HG03095 (cell line): ENCODE results near the gene N4BP2.

ENCODE experiments used
- ATAC-seq: cut with Tn5 transposase; IDR thresholded peaks from one replicate; pipeline ENCODE4 v1.9.1; 2021; ENCODE audit warnings: moderate library complexity; ENCODE audit not compliant: unreplicated experiment

N4BP2 gene

GRCh38 chr4:40149960-40150385 is 93.3 kb downstream of the N4BP2 start:
- no peak for ATAC-seq

- no peak for ATAC-seq
These were observed 94.3 kb downstream of the N4BP2 start for GRCh38 chr4:40150932-40151331.

- ATAC-seq, result no peak
These were observed 96.0 kb downstream of the N4BP2 start for GRCh38 chr4:40152637-40153036.

GRCh38 chr4:40157436-40157835 is 100.8 kb downstream of the N4BP2 start:
- ATAC-seq, result no peak

GRCh38 chr4:40160258-40160657 is 103.6 kb downstream of the N4BP2 start:
- ATAC-seq, result no peak

- ATAC-seq, result no peak
These were observed 107.8 kb downstream of the N4BP2 start for GRCh38 chr4:40164459-40164858.

GRCh38 chr4:40165916-40166315 is 109.3 kb downstream of the N4BP2 start:
- no peak for ATAC-seq

GRCh38 chr4:40168070-40168469 is 111.4 kb downstream of the N4BP2 start:
- no peak for ATAC-seq

GRCh38 chr4:40170588-40170987 is 113.9 kb downstream of the N4BP2 start:
- ATAC-seq, result peak; percentile 48

GRCh38 chr4:40173470-40173875 is 116.8 kb downstream of the N4BP2 start:
- peak; percentile 63 for ATAC-seq

GRCh38 chr4:40176602-40177001 is 120.0 kb downstream of the N4BP2 start:
- no peak for ATAC-seq

GRCh38 chr4:40177591-40177990 is 120.9 kb downstream of the N4BP2 start:
- no peak for ATAC-seq

- no peak for ATAC-seq
These were observed 122.0 kb downstream of the N4BP2 start for GRCh38 chr4:40178672-40179071.

- no peak for ATAC-seq
These were observed 122.7 kb downstream of the N4BP2 start for GRCh38 chr4:40179360-40179759.

- no peak for ATAC-seq
These were observed 123.7 kb downstream of the N4BP2 start for GRCh38 chr4:40180356-40180755.

GRCh38 chr4:40182001-40182400 is 125.4 kb downstream of the N4BP2 start:
- no peak for ATAC-seq

- no peak for ATAC-seq
These were observed 126.3 kb downstream of the N4BP2 start for GRCh38 chr4:40182954-40183353.

GRCh38 chr4:40183615-40184411 is 127.2 kb downstream of the N4BP2 start:
- no peak for ATAC-seq

GRCh38 chr4:40185830-40186664 is 129.4 kb downstream of the N4BP2 start:
- ATAC-seq, result no peak

- ATAC-seq, result no peak
These were observed 130.0 kb downstream of the N4BP2 start for GRCh38 chr4:40186665-40187014.

GRCh38 chr4:40187386-40187906 is 130.8 kb downstream of the N4BP2 start:
- no peak for ATAC-seq

GRCh38 chr4:40190019-40190418 is 133.4 kb downstream of the N4BP2 start:
- ATAC-seq, result no peak
